HUES6 (cell line): ENCODE measurements around the gene H2BW2.
"Not testable (repeated sequence)": the region's sequence is repeated elsewhere in the genome, so short reads cannot be mapped to it uniquely, and the experiment has no call there.

ENCODE experiments used
- H3K27ac ChIP-seq: 2 replicates; pipeline ENCODE4 v1.7.0; 2013; ENCODE audit warnings: low read depth, mild to moderate bottlenecking, low read length, inconsistent platforms
- H3K27me3 ChIP-seq: 2 replicates; pipeline ENCODE4 v1.6.1; 2013; ENCODE audit warnings: low read length; ENCODE audit not compliant: control insufficient read depth, insufficient read depth
- H3K36me3 ChIP-seq: 2 replicates; pipeline ENCODE4 v1.6.1; 2013; ENCODE audit warnings: low read length; ENCODE audit not compliant: control insufficient read depth, insufficient read depth
- H3K4me1 ChIP-seq: 2 replicates; pipeline ENCODE4 v1.6.1; 2013; ENCODE audit warnings: low read length; ENCODE audit not compliant: control insufficient read depth, insufficient read depth
- H3K4me3 ChIP-seq: 2 replicates; pipeline ENCODE4 v1.5.1; 2013; ENCODE audit warnings: low read depth, low read length
- H3K9ac ChIP-seq: one replicate; pipeline ENCODE4 v1.6.1; 2013; ENCODE audit warnings: mild to moderate bottlenecking, low read length
- H3K9me3 ChIP-seq: 2 replicates; pipeline ENCODE4 v1.6.1; 2013; ENCODE audit warnings: low read depth, low read length; ENCODE audit not compliant: control insufficient read depth, insufficient read depth

The H2BW2 gene

GRCh38 chrX:104039689-104040505 lies at the start of gene H2BW2:
Gene H2BW2 (plus strand): TSS chrX:104039956. CDS start chrX:104039995, 39 bp downstream.
- 0 out of 2 replicates have a peak, but pooled peaks cover 7% of the 10 kb centered on the region for H3K9me3 ChIP-seq
- H3K4me3 ChIP-seq = no peak within 1 kb of the TSS
- H3K4me1 ChIP-seq = no peaks in the 10 kb centered on the region
- no peaks in the 10 kb centered on the region for H3K36me3 ChIP-seq
- H3K27ac ChIP-seq = no peak within 1 kb of the TSS
- H3K27me3 ChIP-seq = peaks cover 21% of the 10 kb centered on the region; the same call in 1 of the 2 replicates
- H3K9ac ChIP-seq = no peak within 1 kb of the TSS

- Histone ChIP-seq H3K27me3 (peaks cover 50% of the 10 kb centered on the region), H3K9me3 (no peaks in the 10 kb centered on the region), H3K4me1 (no peaks in the 10 kb centered on the region), H3K9ac (no peak overlapping the region), H3K36me3 (no peaks in the 10 kb centered on the region), H3K4me3 (no peak overlapping the region), H3K27ac (no peak overlapping the region)
Observed at GRCh38 chrX:103999234-103999633, 40.5 kb upstream of the H2BW2 start.

GRCh38 chrX:104008831-104009230 lies 30.9 kb upstream of the H2BW2 start:
- H3K27me3 ChIP-seq = peaks cover 51% of the 10 kb centered on the region
- H3K4me3 ChIP-seq = no peak overlapping the region
- H3K9me3 ChIP-seq = no peaks in the 10 kb centered on the region
- no peak overlapping the region for H3K9ac ChIP-seq
- no peaks in the 10 kb centered on the region for H3K4me1 ChIP-seq
- H3K27ac ChIP-seq = no peak overlapping the region
- H3K36me3 ChIP-seq = no peaks in the 10 kb centered on the region

- H3K9me3 ChIP-seq = no peaks in the 10 kb centered on the region
- H3K27ac ChIP-seq = no peak overlapping the region
- H3K4me1 ChIP-seq = no peaks in the 10 kb centered on the region
- no peak overlapping the region for H3K9ac ChIP-seq
- no peaks in the 10 kb centered on the region for H3K36me3 ChIP-seq
- peaks cover 38% of the 10 kb centered on the region for H3K27me3 ChIP-seq
- no peak overlapping the region for H3K4me3 ChIP-seq
Observed at GRCh38 chrX:104013158-104013557, 26.6 kb upstream of the H2BW2 start.

GRCh38 chrX:104013606-104014005 lies 26.1 kb upstream of the H2BW2 start, which contains the start of gene H2BW1:
Gene H2BW1 (minus strand): TSS chrX:104013708. CDS start chrX:104013576, 132 bp downstream.
- H3K27ac ChIP-seq = no peak within 1 kb of the TSS
- no peaks in the 10 kb centered on the region for H3K36me3 ChIP-seq
- no peaks in the 10 kb centered on the region for H3K9me3 ChIP-seq
- H3K27me3 ChIP-seq = peaks cover 35% of the 10 kb centered on the region
- no peak within 1 kb of the TSS for H3K9ac ChIP-seq
- no peak within 1 kb of the TSS for H3K4me3 ChIP-seq
- no peaks in the 10 kb centered on the region for H3K4me1 ChIP-seq

- H3K4me3 ChIP-seq, H3K4me1 ChIP-seq, H3K27ac ChIP-seq: not testable (repeated sequence)
Observed at GRCh38 chrX:104015576-104015975, 24.2 kb upstream of the H2BW2 start.

GRCh38 chrX:104018126-104018525 lies 21.6 kb upstream of the H2BW2 start:
- H3K4me1 ChIP-seq = no peaks in the 10 kb centered on the region
- H3K27ac ChIP-seq = no peak overlapping the region
- H3K4me3 ChIP-seq = no peak overlapping the region
- no peaks in the 10 kb centered on the region for H3K36me3 ChIP-seq
- H3K27me3 ChIP-seq = peaks cover 33% of the 10 kb centered on the region; the same call in 1 of the 2 replicates
- H3K9ac ChIP-seq = no peak overlapping the region
- 0 out of 2 replicates have a peak, but pooled peaks cover 5% of the 10 kb centered on the region for H3K9me3 ChIP-seq

More at GRCh38 chrX:104015576-104015975, 24.2 kb upstream of the H2BW2 start:
- not testable (repeated sequence) for H3K9ac ChIP-seq, H3K36me3 ChIP-seq, H3K9me3 ChIP-seq
- H3K27me3 ChIP-seq = peaks cover 31% of the 10 kb centered on the region; the same call in 1 of the 2 replicates

GRCh38 chrX:104041003-104041402 lies 1.2 kb downstream of the H2BW2 start:
- Histone ChIP-seq H3K36me3 (no peaks in the 10 kb centered on the region), H3K4me1 (no peaks in the 10 kb centered on the region), H3K27me3 (peaks cover 28% of the 10 kb centered on the region; the same call in 1 of the 2 replicates), H3K9ac (no peak overlapping the region), H3K9me3 (0 out of 2 replicates have a peak, but pooled peaks cover 7% of the 10 kb centered on the region), H3K4me3 (no peak overlapping the region), H3K27ac (no peak overlapping the region)

- Histone ChIP-seq H3K4me3 (no peak overlapping the region), H3K9ac (no peak overlapping the region), H3K4me1 (no peaks in the 10 kb centered on the region), H3K27me3 (peaks cover 33% of the 10 kb centered on the region; the same call in 1 of the 2 replicates), H3K36me3 (no peaks in the 10 kb centered on the region), H3K27ac (no peak overlapping the region), H3K9me3 (no peaks in the 10 kb centered on the region)
Observed at GRCh38 chrX:104045642-104046041, 5.9 kb downstream of the H2BW2 start.

GRCh38 chrX:104047171-104047570 lies 7.4 kb downstream of the H2BW2 start:
- Histone ChIP-seq H3K27me3 (peaks cover 29% of the 10 kb centered on the region; the same call in 1 of the 2 replicates), H3K4me1 (no peaks in the 10 kb centered on the region), H3K9ac (no peak overlapping the region), H3K27ac (no peak overlapping the region), H3K36me3 (no peaks in the 10 kb centered on the region), H3K9me3 (no peaks in the 10 kb centered on the region), H3K4me3 (no peak overlapping the region)

GRCh38 chrX:104054956-104055355 lies 15.2 kb downstream of the H2BW2 start:
- H3K4me3 ChIP-seq, H3K4me1 ChIP-seq, H3K27me3 ChIP-seq, H3K36me3 ChIP-seq, H3K9ac ChIP-seq, H3K27ac ChIP-seq, H3K9me3 ChIP-seq: not testable (repeated sequence)
